ENCODE results near the gene GXYLT2. TPM values are rescaled to one million over a fixed set of nuclear protein-coding genes. Genes with fewer than 3 reads are reported as not detected.

GXYLT2 gene
- total and polyA plus RNA-seq, 2 experiments from 2014 or later: 25.7 to 36.4 TPM

GRCh38 chr3:72890166-72890925 is 2.5 kb downstream of the GXYLT2 start:
- H3K4me1 ChIP-seq (ENCODE audit: low read depth): peaks cover 42% of the 10 kb centered on the region
- no peaks in the 10 kb centered on the region for H3K36me3 ChIP-seq
- H3K4me3 ChIP-seq: no peak overlapping the region
- no peaks in the 10 kb centered on the region for H3K9me3 ChIP-seq (ENCODE audit: low read depth)
- DNase-seq (ENCODE audit: low read depth in 1 of 2, low spot score in 1 of 2): no peak
- peak overlapping the region; percentile 52 for H3K27ac ChIP-seq
- no peaks in the 10 kb centered on the region for H3K27me3 ChIP-seq
- no peak for TF ChIP-seq CTCF (IDR thresholded peaks at IDR 0.05; ENCODE audit: low read depth, low read length)

- Histone ChIP-seq H3K27me3 (no peaks in the 10 kb centered on the region), H3K4me3 (no peak overlapping the region), H3K4me1 (ENCODE audit: low read depth) (peaks cover 42% of the 10 kb centered on the region), H3K36me3 (no peaks in the 10 kb centered on the region), H3K9me3 (ENCODE audit: low read depth) (no peaks in the 10 kb centered on the region), H3K27ac (peak overlapping the region; percentile 52)
- DNase-seq (ENCODE audit: low read depth in 1 of 2, low spot score in 1 of 2): peak; percentile 36 to 99
- TF ChIP-seq CTCF (IDR thresholded peaks at IDR 0.05; ENCODE audit: low read depth, low read length): peak; percentile 20
Observed at GRCh38 chr3:72891053-72891855, 3.4 kb downstream of the GXYLT2 start.

- Histone ChIP-seq H3K36me3 (no peaks in the 10 kb centered on the region), H3K4me3 (no peak overlapping the region), H3K4me1 (ENCODE audit: low read depth) (peaks cover 39% of the 10 kb centered on the region), H3K27me3 (no peaks in the 10 kb centered on the region), H3K27ac (no peak overlapping the region), H3K9me3 (ENCODE audit: low read depth) (no peaks in the 10 kb centered on the region)
- no peak for TF ChIP-seq CTCF (IDR thresholded peaks at IDR 0.05; ENCODE audit: low read depth, low read length)
- DNase-seq (ENCODE audit: low read depth in 1 of 2, low spot score in 1 of 2): peak in 1 of 2 donors; percentile 93
Observed at GRCh38 chr3:72892081-72892775, 4.4 kb downstream of the GXYLT2 start.

GRCh38 chr3:72892870-72893269 is 5.0 kb downstream of the GXYLT2 start:
- Histone ChIP-seq H3K4me3 (no peak overlapping the region), H3K36me3 (no peaks in the 10 kb centered on the region), H3K4me1 (ENCODE audit: low read depth) (peaks cover 35% of the 10 kb centered on the region), H3K27me3 (no peaks in the 10 kb centered on the region), H3K27ac (no peak overlapping the region), H3K9me3 (ENCODE audit: low read depth) (no peaks in the 10 kb centered on the region)
- peak; percentile 37 for TF ChIP-seq CTCF (IDR thresholded peaks at IDR 0.05; ENCODE audit: low read depth, low read length)
- DNase-seq (ENCODE audit: low read depth in 1 of 2, low spot score in 1 of 2): peak in 1 of 2 donors; percentile 23

- DNase-seq (ENCODE audit: low read depth in 1 of 2, low spot score in 1 of 2): peak in 1 of 2 donors; percentile 47
- Histone ChIP-seq H3K36me3 (no peaks in the 10 kb centered on the region), H3K9me3 (ENCODE audit: low read depth) (no peaks in the 10 kb centered on the region)
Observed at GRCh38 chr3:72894976-72895552, 7.2 kb downstream of the GXYLT2 start.

More at GRCh38 chr3:72894976-72895552, 7.2 kb downstream of the GXYLT2 start:
- no peaks in the 10 kb centered on the region for H3K27me3 ChIP-seq
- H3K27ac ChIP-seq: no peak overlapping the region
- TF ChIP-seq CTCF (IDR thresholded peaks at IDR 0.05; ENCODE audit: low read depth, low read length): no peak
- H3K4me3 ChIP-seq: no peak overlapping the region
- H3K4me1 ChIP-seq (ENCODE audit: low read depth): peaks cover 35% of the 10 kb centered on the region
